HCT116 (cell line): ENCODE results near the gene LDAH.

ENCODE experiments used
- EZH2 ChIP-seq: fragments of 200-600 bp; sonication (generic); IDR thresholded peaks from 2 replicates; pipeline ENCODE4 v1.6.1; 2017; ENCODE audit warnings: antibody characterized with exemption, mixed run types
- POLR2A ChIP-seq: IDR thresholded peaks from 2 replicates; pipeline ENCODE4 v1.7.0; 2011; ENCODE audit warnings: borderline replicate concordance; ENCODE audit not compliant: insufficient read depth, insufficient read length; ENCODE audit errors: extremely low read depth
- TF ChIP-seq, protein P1 (sequence below), 3 experiments: fragments of 200-600 bp in 1 of 3; sonication (generic) in 1 of 3; IDR thresholded peaks in 2 of 3; conservative IDR thresholded peaks in 1 of 3; 2 replicates each; pipeline ENCODE4 v1.5.1; 2012 to 2017; ENCODE audit warnings: low read depth in 2 of 3, low read length in 2 of 3, antibody characterized with exemption in 1 of 3, borderline replicate concordance in 1 of 3, control low read depth in 1 of 3, mild to moderate bottlenecking in 1 of 3, mixed read lengths in 1 of 3, mixed run types in 1 of 3, moderate library complexity in 1 of 3; ENCODE audit not compliant: insufficient read depth in 1 of 3

DNA sequence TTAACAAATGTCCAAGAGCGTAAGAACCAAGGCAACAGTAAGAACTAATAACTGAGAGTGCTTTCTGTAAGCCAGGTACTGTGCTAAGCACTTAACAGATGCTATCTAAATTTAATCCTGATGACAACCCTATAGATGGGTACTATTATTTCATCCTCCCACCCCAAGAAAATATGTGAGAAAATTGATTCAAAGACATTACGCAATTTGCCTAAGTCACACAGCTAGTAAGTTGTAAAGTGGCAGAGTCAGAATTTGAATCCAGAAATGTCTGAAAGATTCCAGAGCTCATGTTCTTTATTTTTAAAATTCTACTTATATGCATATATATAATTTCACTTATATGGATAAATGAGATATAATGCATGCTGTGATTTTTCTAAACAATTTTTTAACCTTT, 10.1 kb downstream of the LDAH start:
- TF ChIP-seq POLR2A = no peak
- TF ChIP-seq, protein P1, sequence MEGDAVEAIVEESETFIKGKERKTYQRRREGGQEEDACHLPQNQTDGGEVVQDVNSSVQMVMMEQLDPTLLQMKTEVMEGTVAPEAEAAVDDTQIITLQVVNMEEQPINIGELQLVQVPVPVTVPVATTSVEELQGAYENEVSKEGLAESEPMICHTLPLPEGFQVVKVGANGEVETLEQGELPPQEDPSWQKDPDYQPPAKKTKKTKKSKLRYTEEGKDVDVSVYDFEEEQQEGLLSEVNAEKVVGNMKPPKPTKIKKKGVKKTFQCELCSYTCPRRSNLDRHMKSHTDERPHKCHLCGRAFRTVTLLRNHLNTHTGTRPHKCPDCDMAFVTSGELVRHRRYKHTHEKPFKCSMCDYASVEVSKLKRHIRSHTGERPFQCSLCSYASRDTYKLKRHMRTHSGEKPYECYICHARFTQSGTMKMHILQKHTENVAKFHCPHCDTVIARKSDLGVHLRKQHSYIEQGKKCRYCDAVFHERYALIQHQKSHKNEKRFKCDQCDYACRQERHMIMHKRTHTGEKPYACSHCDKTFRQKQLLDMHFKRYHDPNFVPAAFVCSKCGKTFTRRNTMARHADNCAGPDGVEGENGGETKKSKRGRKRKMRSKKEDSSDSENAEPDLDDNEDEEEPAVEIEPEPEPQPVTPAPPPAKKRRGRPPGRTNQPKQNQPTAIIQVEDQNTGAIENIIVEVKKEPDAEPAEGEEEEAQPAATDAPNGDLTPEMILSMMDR (IDR thresholded peaks at IDR 0.05 in 2 of 3, conservative IDR thresholded peaks at IDR 0.05 in 1 of 3; ENCODE audit: borderline replicate concordance in 1 of 3, insufficient read depth in 1 of 3, low read depth in 2 of 3, low read length in 2 of 3) = no peak
- no peak for TF ChIP-seq EZH2
